DND-41 (cell line): Measurements from ENCODE around the gene KCNIP1.

Experiments
- EZH2 ChIP-seq: IDR thresholded peaks from 3 replicates; pipeline ENCODE4 v1.6.1; 2012; ENCODE audit warnings: borderline replicate concordance, low read depth, mild to moderate bottlenecking, moderate library complexity, low read length, inconsistent platforms; ENCODE audit not compliant: severe bottlenecking
- TF ChIP-seq, protein P1 (sequence below): IDR thresholded peaks from 2 replicates; pipeline ENCODE4 v1.5.1; 2012; ENCODE audit warnings: borderline replicate concordance, low read length, moderate library complexity, mild to moderate bottlenecking; ENCODE audit not compliant: poor library complexity, severe bottlenecking; ENCODE audit errors: extremely low read depth

DNA sequence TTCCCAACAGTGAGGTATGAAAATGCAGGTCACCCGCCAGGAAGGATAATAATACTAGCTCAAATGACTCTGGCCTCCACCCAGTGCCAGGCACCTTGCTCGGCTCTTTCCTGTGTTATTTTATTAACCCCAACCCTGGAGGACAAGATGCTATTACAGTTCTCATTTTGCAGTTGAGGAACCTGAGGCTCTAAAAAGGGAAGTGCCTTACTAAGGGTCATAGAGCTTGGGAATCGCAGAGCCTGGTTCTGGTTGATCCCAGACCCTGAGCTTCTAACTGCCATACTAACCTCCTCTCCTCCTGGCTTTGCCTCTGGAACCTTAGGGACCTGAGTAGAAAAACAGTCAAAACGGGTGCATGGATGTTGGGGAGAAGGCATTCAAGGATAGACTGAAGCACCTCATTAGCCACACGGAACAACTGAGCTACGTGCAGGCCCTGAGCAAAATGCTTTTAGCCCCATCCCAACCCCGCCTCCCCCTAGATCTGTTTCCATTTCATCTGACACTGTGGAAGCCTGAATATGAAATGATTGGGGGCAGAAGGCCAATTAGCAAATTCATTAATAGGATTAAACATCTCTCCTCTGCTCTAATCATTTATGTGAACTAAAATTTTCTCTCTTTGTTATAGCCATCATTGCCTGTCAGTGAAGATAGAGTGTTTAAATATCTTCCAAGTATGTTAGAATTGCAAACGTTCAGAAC is 7.9 kb downstream of the KCNIP1 start:
- TF ChIP-seq, protein P1, sequence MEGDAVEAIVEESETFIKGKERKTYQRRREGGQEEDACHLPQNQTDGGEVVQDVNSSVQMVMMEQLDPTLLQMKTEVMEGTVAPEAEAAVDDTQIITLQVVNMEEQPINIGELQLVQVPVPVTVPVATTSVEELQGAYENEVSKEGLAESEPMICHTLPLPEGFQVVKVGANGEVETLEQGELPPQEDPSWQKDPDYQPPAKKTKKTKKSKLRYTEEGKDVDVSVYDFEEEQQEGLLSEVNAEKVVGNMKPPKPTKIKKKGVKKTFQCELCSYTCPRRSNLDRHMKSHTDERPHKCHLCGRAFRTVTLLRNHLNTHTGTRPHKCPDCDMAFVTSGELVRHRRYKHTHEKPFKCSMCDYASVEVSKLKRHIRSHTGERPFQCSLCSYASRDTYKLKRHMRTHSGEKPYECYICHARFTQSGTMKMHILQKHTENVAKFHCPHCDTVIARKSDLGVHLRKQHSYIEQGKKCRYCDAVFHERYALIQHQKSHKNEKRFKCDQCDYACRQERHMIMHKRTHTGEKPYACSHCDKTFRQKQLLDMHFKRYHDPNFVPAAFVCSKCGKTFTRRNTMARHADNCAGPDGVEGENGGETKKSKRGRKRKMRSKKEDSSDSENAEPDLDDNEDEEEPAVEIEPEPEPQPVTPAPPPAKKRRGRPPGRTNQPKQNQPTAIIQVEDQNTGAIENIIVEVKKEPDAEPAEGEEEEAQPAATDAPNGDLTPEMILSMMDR, result no peak
- no peak for TF ChIP-seq EZH2
